ENCODE results near the gene PAH.

Gene PAH

GRCh38 chr12:102851246-102851645 lies 65.8 kb downstream of the PAH start:
- H3K36me3 ChIP-seq (ENCODE audit: control insufficient read depth in 2 of 2, insufficient read depth in 1 of 2, low read length in 2 of 2) = no peaks in the 10 kb centered on the region
- H3K4me3 ChIP-seq (ENCODE audit: low read depth, low read length) = no peak overlapping the region
- TF ChIP-seq ZNF114 (tag by site-specific recombination; IDR thresholded peaks at IDR 0.05) = no peak
- no peak for TF ChIP-seq ZNF580 (tag by site-specific recombination; IDR thresholded peaks at IDR 0.05)
- no peak for TF ChIP-seq ZNF112 (tag by site-specific recombination; IDR thresholded peaks at IDR 0.05)
- no peak for TF ChIP-seq ZNF596 (tag by site-specific recombination; IDR thresholded peaks at IDR 0.05)
- TF ChIP-seq OVOL3 (tag by site-specific recombination; IDR thresholded peaks at IDR 0.05) = no peak
- no peak for TF ChIP-seq ZNF140 (tag by site-specific recombination; IDR thresholded peaks at IDR 0.05)
- TF ChIP-seq PRDM2 (tag by site-specific recombination; IDR thresholded peaks at IDR 0.05; ENCODE audit: borderline replicate concordance) = no peak
- TF ChIP-seq HIC1 (tag by site-specific recombination; IDR thresholded peaks at IDR 0.05) = no peak
- no peak for TF ChIP-seq KLF1 (tag by site-specific recombination; IDR thresholded peaks at IDR 0.05)
- ChIA-PET POLR2A (no interaction called here), CTCF (interaction anchor here (0.9 to 1.2 kb wide), 2 partner anchors 12 to 40 kb away, joined by 3 to 4 read pairs; no protein-coding TSS in a partner anchor)
- no peaks in the 10 kb centered on the region for H3K4me1 ChIP-seq (ENCODE audit: control insufficient read depth, insufficient read depth, low read length)
- no peak overlapping the region for H3K27ac ChIP-seq (ENCODE audit: extremely low read depth, low read depth, low read length)
- no peaks in the 10 kb centered on the region for H3K9me3 ChIP-seq (ENCODE audit: control insufficient read depth, insufficient read depth, low read depth, low read length)

- Histone ChIP-seq H3K9me3 (ENCODE audit: control insufficient read depth, insufficient read depth, low read depth, low read length) (no peaks in the 10 kb centered on the region), H3K4me3 (ENCODE audit: low read depth, low read length) (no peak overlapping the region), H3K27ac (ENCODE audit: extremely low read depth, low read depth, low read length) (no peak overlapping the region), H3K36me3 (ENCODE audit: control insufficient read depth in 2 of 2, insufficient read depth in 1 of 2, low read length in 2 of 2) (no peaks in the 10 kb centered on the region), H3K4me1 (ENCODE audit: control insufficient read depth, insufficient read depth, low read length) (no peaks in the 10 kb centered on the region)
- POLR2A ChIA-PET = no interaction called here
- CTCF ChIA-PET = interaction anchor here (0.7 kb wide), 1 partner anchor 898 kb away, joined by 3 read pairs; no protein-coding TSS in a partner anchor
- TF ChIP-seq ZNF292 (tag by site-specific recombination; IDR thresholded peaks at IDR 0.05; ENCODE audit: borderline replicate concordance, low read depth) (no peak), ZFP37 (tag by site-specific recombination; IDR thresholded peaks at IDR 0.05) (no peak), ZNF776 (tag by site-specific recombination; IDR thresholded peaks at IDR 0.05; ENCODE audit: borderline replicate concordance) (no peak), ZNF645 (tag by site-specific recombination; IDR thresholded peaks at IDR 0.05) (no peak), ZNF785 (tag by site-specific recombination; IDR thresholded peaks at IDR 0.05) (no peak), ZBTB10 (tag by site-specific recombination; IDR thresholded peaks at IDR 0.05) (no peak), ZFHX2 (tag by site-specific recombination; conservative IDR thresholded peaks at IDR 0.05) (no peak), REPIN1 (tag by site-specific recombination; IDR thresholded peaks at IDR 0.05; ENCODE audit: low read depth) (no peak), ZNF792 (tag by site-specific recombination; IDR thresholded peaks at IDR 0.05) (no peak), OSR2 (tag by site-specific recombination; IDR thresholded peaks at IDR 0.05) (no peak), ZNF19 (tag by site-specific recombination; IDR thresholded peaks at IDR 0.05; ENCODE audit: low read depth) (no peak)
- TF ChIP-seq, protein P1, sequence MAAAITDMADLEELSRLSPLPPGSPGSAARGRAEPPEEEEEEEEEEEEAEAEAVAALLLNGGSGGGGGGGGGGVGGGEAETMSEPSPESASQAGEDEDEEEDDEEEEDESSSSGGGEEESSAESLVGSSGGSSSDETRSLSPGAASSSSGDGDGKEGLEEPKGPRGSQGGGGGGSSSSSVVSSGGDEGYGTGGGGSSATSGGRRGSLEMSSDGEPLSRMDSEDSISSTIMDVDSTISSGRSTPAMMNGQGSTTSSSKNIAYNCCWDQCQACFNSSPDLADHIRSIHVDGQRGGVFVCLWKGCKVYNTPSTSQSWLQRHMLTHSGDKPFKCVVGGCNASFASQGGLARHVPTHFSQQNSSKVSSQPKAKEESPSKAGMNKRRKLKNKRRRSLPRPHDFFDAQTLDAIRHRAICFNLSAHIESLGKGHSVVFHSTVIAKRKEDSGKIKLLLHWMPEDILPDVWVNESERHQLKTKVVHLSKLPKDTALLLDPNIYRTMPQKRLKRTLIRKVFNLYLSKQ (tag by site-specific recombination; IDR thresholded peaks at IDR 0.05; ENCODE audit: borderline replicate concordance) = no peak
Measured at GRCh38 chr12:102849722-102850447, 67.2 kb downstream of the PAH start.
